WTC11 (cell line): ENCODE data around the gene XIRP1.

Experiments
- CREM ChIP-seq: sonication (generic); formaldehyde crosslinking; IDR thresholded peaks from 2 replicates; pipeline ENCODE4 v1.8.1; 2022; ENCODE audit warnings: mild to moderate bottlenecking, missing genetic modification reagents, moderate library complexity
- HMGA2 ChIP-seq: fragments of 250-450 bp; sonication (Bioruptor Pico); IDR thresholded peaks from 2 replicates; pipeline ENCODE4 v1.4.0; 2021; ENCODE audit warnings: mild to moderate bottlenecking, moderate library complexity
- JUN ChIP-seq: sonication (generic); formaldehyde crosslinking; IDR thresholded peaks from 2 replicates; pipeline ENCODE4 v1.8.0; 2023; ENCODE audit warnings: mild to moderate bottlenecking, missing genetic modification reagents
- NFATC4 ChIP-seq: fragments of 250-450 bp; sonication (Bioruptor Pico); IDR thresholded peaks from 2 replicates; pipeline ENCODE4 v1.9.0; 2021; ENCODE audit warnings: mild to moderate bottlenecking
- NFE2L1 ChIP-seq: sonication (generic); formaldehyde crosslinking; IDR thresholded peaks from 2 replicates; pipeline ENCODE4 v1.8.1; 2023; ENCODE audit warnings: missing genetic modification reagents
- RELA ChIP-seq: sonication (generic); formaldehyde crosslinking; IDR thresholded peaks from 2 replicates; pipeline ENCODE4 v1.8.1; 2022; ENCODE audit warnings: missing genetic modification reagents, mild to moderate bottlenecking, borderline replicate concordance
- TF ChIP-seq, protein P1 (sequence below): fragments of 200-600 bp; IDR thresholded peaks from 2 replicates; pipeline ENCODE4 v1.8.0; 2022; ENCODE audit warnings: antibody characterized with exemption
- TF ChIP-seq, protein P2 (sequence below): sonication (generic); formaldehyde crosslinking; IDR thresholded peaks from 2 replicates; pipeline ENCODE4 v1.8.0; 2022; ENCODE audit warnings: mild to moderate bottlenecking, missing genetic modification reagents
- TF ChIP-seq, protein P3 (sequence below): sonication (generic); formaldehyde crosslinking; IDR thresholded peaks from 2 replicates; pipeline ENCODE4 v1.8.0; 2023; ENCODE audit warnings: missing genetic modification reagents
- TF ChIP-seq, protein P4 (sequence below): sonication (generic); formaldehyde crosslinking; IDR thresholded peaks from 2 replicates; pipeline ENCODE4 v1.8.0; 2022; ENCODE audit warnings: mild to moderate bottlenecking, missing genetic modification reagents

DNA sequence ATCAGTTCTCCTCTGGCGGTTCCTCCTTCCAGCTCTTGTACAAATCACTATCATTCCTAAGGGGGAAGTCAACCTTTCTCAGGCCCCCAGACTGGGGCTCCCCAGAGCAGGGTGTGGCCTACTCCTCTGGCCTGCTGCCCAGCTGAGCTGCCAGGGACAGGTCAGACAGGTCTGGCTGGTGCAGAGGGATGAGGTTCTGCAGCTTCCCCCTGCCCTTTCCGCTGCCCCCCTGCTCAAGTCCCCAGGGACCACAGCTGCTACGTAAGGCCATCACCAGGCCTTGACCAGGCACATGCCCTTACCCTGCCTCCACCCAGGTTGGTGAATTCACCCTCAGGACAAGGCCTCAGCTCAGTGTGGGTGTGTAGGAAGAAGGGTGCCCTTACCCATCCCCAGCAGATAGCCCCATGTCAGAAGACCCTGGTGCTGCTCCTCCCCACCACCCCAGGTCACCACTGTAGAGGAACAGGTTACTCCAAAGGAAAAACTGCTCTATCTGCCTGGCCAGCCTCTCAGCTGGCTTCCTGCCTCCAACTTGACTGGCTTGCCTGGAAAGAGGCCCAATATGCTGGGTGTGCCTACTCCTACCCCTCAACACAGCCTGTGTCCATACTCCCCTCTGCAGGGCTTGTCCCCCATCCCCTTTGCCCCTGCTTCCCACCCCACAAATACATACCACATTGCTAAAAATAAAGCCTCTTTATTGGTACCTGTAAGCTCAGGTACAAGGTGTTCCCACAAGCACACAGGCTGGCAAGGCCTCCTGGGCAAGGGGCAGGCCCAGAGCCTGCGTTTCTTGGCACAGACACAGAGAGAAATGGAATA, 51.0 kb downstream of the XIRP1 start:
- TF ChIP-seq, protein P1, sequence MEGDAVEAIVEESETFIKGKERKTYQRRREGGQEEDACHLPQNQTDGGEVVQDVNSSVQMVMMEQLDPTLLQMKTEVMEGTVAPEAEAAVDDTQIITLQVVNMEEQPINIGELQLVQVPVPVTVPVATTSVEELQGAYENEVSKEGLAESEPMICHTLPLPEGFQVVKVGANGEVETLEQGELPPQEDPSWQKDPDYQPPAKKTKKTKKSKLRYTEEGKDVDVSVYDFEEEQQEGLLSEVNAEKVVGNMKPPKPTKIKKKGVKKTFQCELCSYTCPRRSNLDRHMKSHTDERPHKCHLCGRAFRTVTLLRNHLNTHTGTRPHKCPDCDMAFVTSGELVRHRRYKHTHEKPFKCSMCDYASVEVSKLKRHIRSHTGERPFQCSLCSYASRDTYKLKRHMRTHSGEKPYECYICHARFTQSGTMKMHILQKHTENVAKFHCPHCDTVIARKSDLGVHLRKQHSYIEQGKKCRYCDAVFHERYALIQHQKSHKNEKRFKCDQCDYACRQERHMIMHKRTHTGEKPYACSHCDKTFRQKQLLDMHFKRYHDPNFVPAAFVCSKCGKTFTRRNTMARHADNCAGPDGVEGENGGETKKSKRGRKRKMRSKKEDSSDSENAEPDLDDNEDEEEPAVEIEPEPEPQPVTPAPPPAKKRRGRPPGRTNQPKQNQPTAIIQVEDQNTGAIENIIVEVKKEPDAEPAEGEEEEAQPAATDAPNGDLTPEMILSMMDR, result no peak
- no peak for TF ChIP-seq NFATC4 (CRISPR knock-in tag)
- TF ChIP-seq, protein P2, sequence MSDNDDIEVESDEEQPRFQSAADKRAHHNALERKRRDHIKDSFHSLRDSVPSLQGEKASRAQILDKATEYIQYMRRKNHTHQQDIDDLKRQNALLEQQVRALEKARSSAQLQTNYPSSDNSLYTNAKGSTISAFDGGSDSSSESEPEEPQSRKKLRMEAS (CRISPR knock-in tag), result no peak
- no peak for TF ChIP-seq RELA (CRISPR knock-in tag)
- TF ChIP-seq HMGA2 (CRISPR knock-in tag), result no peak
- no peak for TF ChIP-seq CREM
- TF ChIP-seq, protein P3, sequence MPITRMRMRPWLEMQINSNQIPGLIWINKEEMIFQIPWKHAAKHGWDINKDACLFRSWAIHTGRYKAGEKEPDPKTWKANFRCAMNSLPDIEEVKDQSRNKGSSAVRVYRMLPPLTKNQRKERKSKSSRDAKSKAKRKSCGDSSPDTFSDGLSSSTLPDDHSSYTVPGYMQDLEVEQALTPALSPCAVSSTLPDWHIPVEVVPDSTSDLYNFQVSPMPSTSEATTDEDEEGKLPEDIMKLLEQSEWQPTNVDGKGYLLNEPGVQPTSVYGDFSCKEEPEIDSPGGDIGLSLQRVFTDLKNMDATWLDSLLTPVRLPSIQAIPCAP, result no peak
- TF ChIP-seq, protein P4, sequence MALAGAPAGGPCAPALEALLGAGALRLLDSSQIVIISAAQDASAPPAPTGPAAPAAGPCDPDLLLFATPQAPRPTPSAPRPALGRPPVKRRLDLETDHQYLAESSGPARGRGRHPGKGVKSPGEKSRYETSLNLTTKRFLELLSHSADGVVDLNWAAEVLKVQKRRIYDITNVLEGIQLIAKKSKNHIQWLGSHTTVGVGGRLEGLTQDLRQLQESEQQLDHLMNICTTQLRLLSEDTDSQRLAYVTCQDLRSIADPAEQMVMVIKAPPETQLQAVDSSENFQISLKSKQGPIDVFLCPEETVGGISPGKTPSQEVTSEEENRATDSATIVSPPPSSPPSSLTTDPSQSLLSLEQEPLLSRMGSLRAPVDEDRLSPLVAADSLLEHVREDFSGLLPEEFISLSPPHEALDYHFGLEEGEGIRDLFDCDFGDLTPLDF (CRISPR knock-in tag), result no peak
- TF ChIP-seq NFE2L1 (CRISPR knock-in tag), result no peak
- TF ChIP-seq JUN, result no peak
